Activated naive CD8-positive, alpha-beta T cell treated with anti-CD3 and anti-CD28 coated beads, Interleukin-2, amount 50 U/mL, for 16 hours (primary cell): ENCODE measurements around the gene MRTFA.
"Not testable (repeated sequence)": the region's sequence is repeated elsewhere in the genome, so short reads cannot be mapped to it uniquely, and the experiment has no call there.

Experiments
- DNase-seq: peaks from one replicate; pipeline ENCODE4 v3.0.0-alpha.2; 2020; ENCODE audit warnings: low read depth, low spot score

Gene MRTFA

DNA sequence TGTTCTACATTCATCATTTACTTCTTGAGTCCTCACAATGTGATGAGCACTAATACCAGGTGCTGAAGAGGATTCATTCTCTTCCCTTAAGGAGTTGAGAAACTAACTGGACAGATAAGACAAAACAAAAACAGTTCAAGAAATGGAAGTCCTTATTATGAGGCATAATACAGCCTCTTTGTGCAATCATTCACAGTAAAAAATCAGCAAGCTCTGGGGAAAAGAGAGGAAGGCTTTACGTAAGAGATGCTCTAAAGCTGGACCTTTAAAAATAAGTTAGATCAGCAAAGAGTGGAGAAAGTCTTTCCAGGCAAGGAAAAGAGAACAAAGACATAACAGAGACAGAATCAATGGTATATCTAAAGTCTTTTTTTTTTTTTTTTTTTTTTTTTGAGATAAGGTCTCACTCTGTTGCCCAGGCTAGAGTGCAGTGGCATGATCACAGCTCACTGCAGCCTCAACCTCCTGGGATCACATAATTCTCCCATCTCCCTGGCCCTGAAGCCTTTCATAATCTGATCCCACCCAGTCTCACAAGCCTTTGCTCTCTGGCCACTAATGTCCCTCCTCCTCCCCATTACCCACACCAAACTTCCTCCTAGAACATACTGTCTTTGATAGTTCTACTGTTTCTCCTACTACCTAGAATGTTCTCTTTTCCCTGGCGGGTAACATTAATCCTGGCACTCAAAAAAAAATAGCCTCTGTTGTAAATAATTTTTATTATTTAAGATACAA is 40.9 kb downstream of the MRTFA start:
- DNase-seq: no peak

- no peak for DNase-seq
Observed at GRCh38 chr22:40594924-40595323, 41.6 kb downstream of the MRTFA start.

GRCh38 chr22:40594346-40594745 is 42.2 kb downstream of the MRTFA start:
- DNase-seq: no peak

DNA sequence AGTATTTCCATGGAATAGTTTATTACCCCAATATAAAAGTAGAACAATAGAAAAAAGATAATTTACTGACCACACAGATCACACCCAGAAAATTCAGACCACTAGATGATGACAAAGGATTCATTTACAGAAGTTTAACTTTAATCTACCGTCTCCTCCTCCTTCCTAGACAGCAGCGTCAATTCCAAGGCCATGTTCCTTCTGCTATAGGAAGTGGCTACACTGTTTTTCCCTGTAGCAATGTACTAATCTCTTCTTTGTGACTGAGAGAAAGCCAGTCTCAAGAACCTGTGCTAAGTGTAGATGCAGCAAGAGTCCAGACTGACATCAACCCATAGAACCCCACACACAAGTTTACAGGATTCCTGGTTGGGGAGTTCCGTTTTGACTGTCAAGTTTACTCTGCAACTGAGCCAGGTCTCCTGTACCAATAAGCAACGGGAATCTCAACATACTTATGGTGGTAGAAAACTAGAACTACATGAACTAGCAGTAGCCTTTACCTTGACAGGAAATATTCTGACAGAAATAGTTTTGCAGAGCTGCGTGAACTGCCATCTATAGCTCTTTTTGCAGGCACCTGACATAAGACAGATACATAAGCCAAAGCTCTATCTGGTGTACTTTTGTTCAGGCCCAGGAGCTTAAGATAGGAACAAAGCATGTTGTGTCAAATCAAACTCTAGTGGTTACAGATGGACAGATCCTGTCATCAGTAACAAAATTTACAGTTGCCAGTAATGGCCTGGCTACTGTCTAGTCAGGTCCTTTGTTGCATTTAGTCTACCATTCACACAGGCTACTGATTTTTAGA is 42.9 kb downstream of the MRTFA start:
- no peak for DNase-seq

- no peak for DNase-seq
Observed at GRCh38 chr22:40592352-40593113, 44.0 kb downstream of the MRTFA start.

DNA sequence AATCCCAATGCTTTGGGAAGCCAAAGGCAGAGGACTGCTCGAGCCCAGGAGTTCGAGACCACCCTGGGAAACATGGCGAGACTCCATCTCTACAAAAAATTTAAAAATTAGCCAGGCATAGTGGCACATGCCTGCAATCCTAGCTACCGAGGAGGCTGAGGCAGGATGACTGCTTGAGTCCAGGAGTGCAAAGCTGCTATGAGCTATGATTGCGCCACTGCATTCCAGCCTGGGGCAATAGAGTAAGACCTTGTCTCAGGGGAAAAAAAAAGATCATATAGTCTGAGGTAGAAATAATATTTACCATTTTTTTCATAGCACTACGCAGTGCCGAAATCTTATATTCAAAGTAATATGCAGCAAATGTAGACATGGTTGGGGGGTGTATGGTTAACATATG is 47.8 kb downstream of the MRTFA start:
- DNase-seq: no peak

DNA sequence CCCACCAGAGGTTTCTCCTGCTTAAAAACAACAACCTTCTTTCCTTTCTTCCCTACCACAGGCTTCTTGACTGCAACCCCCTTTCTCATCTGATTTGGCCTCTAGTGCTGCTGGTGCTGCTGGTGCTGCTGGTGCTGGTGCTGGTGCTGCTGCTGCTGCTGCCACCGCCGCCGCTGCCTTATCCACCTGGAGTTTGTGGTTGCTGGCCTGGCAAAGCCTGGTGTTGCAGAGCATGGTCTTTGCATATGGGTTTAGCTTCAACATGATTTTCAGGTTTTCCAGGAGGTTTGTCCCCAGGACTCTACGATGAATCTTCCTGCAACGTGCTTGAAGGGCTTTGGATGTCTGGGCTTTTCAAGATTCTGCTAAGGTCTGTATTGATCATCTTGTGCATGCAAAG is 49.7 kb downstream of the MRTFA start:
- no peak for DNase-seq

- DNase-seq: no peak
Observed at GRCh38 chr22:40585310-40585751, 51.2 kb downstream of the MRTFA start.

DNA sequence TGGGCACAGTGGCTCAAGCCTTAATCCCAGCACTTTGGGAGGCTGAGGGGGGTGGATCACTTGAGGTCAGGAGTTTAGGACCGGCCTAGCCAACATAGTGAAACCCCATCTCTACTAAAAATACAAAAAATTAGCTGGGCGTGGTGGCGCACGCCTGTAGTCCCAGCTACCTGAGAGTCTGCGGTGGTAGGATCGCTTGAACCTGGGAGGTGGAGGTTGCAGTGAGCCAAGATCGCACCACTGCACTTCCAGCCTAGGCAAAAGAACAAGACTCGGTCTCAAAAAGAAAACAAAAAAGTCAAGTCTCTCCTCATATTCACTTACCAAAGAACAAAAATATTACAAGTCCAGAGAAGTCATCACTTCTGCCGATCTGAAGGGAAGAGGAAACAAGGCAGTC is 51.8 kb downstream of the MRTFA start:
- not testable (repeated sequence) for DNase-seq

DNA sequence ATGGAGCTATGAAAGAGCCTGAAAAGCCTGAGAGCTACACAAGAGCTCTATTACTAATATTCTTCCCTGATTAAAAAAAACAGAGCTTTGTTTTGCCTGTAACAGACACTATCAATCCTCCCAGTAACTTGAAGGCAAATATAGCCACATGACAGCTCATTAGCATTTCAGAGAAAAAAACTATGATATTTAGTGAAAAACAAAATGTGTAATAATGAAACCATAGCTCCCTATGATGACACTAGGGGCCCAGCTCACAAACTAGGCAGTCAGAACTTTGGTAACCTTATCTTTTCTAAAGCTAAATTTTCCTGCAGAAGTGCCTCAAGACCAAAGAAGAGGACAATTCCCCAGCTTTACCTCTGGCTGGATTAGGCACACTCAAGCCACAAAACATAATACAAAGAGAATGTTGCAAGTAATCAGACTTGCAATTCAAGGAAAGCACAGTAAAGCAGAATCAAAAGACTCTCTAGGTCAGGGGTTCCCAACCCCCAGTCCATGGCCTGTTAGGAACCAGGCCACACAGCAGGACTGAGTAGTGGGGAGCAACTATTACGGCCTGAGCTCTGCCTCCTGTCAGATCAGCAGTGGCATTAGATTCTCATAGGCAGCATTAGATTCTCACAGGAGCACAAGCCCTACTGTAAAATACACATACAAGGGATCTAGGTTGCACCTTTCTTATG is 53.3 kb downstream of the MRTFA start:
- DNase-seq: no peak

GRCh38 chr22:40582063-40582462 is 54.5 kb downstream of the MRTFA start:
- no peak for DNase-seq

DNA sequence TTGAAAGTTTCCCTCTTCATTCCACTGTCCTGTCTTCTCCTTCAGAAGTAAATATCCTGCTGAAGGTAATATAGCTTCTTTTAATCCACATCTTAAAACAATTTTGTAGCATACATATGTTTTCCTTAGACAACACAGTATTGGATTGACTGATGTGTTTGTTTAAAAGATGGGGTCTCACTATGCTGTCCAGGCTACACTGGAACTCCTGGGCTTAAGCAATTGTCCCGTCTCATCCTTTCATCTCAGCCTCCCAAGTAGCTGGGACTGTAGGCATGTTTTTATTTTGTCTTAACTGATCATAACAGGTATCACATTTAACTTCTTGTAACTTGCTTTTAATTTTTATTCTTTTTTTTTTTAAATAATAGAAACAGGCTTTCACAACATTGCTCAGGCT is 55.9 kb downstream of the MRTFA start:
- no peak for DNase-seq

DNA sequence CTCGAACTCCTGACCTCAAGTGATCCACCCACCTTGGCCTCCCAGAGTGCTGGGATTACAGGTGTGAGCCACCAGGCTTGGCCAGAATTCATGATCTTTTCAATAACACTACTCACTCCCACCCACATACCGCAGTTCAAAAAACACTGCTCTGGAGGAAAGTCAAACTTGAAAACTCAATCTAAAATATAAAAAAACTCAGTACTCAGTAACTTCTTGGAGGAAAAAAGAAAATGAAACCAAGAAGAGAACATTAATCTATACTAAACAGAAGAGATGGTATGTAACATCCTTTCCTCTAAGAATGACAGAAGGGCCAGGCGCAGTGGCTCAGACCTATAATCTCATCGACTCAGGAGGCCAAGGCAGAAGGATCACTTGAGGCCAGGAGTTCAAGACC is 58.3 kb downstream of the MRTFA start:
- peak; percentile 4 for DNase-seq

GRCh38 chr22:40572976-40573375 is 63.5 kb downstream of the MRTFA start:
- no peak for DNase-seq

- no peak for DNase-seq
Observed at GRCh38 chr22:40571887-40572286, 64.6 kb downstream of the MRTFA start.

GRCh38 chr22:40567626-40568328 is 68.7 kb downstream of the MRTFA start:
- DNase-seq: no peak

DNA sequence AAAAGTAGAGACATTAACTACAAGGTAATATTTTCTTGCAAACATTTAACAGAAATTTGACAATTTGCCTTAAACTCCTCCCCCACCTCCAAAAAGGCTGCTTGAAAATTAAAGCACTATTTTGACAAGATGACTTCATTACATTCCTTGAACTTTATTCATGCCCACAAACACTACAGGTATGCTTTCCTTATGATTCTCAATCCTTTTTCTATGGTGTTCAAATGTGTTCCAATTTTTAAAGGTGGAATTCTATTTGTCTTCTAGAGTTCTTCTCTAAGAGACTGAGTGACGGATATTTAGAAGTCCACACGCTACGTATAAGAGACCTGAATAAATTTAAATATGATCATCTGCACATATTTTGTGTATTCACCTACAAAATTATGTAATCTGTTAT is 69.4 kb downstream of the MRTFA start:
- DNase-seq: no peak

DNA sequence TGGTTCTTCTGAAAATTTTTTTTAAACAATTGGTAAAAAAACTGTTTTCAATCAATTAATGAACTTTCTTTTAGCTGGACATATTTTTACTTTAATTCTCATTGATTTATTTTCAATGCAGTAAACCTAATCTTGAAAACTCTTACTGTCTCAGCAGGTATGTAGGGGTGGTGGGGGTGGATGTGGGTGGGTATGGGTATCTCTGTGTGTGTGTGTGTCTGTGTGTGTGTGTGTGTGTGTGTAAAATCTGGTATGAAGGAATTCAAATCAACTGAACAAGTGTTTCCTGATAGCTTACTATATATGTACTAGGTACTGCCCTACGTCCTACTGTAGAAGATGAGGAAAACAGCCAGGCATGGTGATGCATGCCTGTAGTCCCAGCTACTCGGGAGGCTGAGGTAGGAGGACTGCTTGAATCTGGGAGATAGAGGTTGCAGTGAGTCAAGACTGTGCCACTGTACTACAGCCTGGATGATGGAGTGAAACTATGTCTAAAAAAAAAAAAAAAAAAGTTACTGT is 75.5 kb downstream of the MRTFA start:
- no peak for DNase-seq

DNA sequence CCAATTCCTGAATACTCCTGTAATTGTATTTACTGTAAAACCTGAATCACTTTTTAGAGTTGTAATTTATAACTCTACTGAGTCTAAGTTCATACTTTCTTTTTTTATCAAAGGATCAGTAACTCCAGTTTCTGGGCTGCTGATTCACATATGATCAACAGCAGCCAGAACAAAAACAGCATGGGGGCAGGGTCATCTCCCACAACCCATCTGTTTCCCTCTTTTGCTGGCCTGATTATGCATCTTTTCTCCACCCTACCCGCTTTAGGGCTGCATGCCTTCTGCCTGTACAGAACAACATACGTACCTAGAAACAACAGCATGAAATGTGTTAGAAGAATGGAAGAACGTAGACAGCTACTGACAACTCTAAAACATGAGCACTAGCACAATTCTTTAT is 76.0 kb downstream of the MRTFA start:
- DNase-seq: no peak

- no peak for DNase-seq
Observed at GRCh38 chr22:40557972-40558371, 78.5 kb downstream of the MRTFA start.

DNA sequence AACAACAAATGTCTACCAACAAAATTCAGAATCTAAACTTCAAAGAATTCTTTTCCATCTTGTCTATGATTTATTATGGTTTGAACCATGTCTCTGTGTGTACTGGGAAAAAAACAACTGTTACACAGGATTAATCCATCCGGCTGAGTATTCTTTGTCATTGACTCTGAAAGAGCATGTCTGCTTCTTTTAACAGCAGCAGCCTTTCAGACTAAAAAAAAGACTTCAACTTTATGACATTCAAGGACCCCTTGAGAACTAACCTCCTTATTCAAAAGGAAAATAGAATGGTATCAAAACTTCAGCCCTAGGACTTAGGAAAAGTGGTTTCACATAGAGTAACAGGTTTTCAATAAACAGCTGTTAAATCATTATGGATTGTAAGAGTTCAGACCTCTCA is 79.9 kb downstream of the MRTFA start:
- DNase-seq: no peak
